ENCODE results near the gene XRCC6. TPM values are rescaled to one million over a fixed set of nuclear protein-coding genes. Genes with fewer than 3 reads are reported as not detected.

Gene XRCC6
- total and polyA plus RNA-seq, 2 of the 13 experiments (the other 11 are each of a cell fraction or from before 2014, with no cell fraction given), result 124 to 625 TPM

- TF ChIP-seq PBX3 (CRISPR knock-in tag; IDR thresholded peaks at IDR 0.05; ENCODE audit: borderline replicate concordance) (0 out of 2 replicates have a peak, but pooled peaks have one; percentile 65), REL (CRISPR knock-in tag; conservative IDR thresholded peaks at IDR 0.05) (0 out of 2 replicates have a peak, but pooled peaks have one; percentile 56), TFDP1 (CRISPR knock-in tag; IDR thresholded peaks at IDR 0.05; ENCODE audit: borderline replicate concordance) (peak; percentile 94), CEBPB (IDR thresholded peaks at IDR 0.05; ENCODE audit: borderline replicate concordance, low read depth, low read length) (no peak), HNF1B (CRISPR knock-in tag; IDR thresholded peaks at IDR 0.05) (0 out of 2 replicates have a peak, but pooled peaks have one; percentile 67), TFE3 (CRISPR knock-in tag; IDR thresholded peaks at IDR 0.05) (no peak), ZBTB8A (CRISPR knock-in tag; IDR thresholded peaks at IDR 0.05; ENCODE audit: borderline replicate concordance, low read depth) (no peak), ONECUT2 (CRISPR knock-in tag; IDR thresholded peaks at IDR 0.05) (no peak), ZSCAN22 (CRISPR knock-in tag; IDR thresholded peaks at IDR 0.05) (no peak; the same call in 1 of the 2 replicates), NBN (conservative IDR thresholded peaks at IDR 0.05) (no peak), GMEB2 (CRISPR knock-in tag; IDR thresholded peaks at IDR 0.05; ENCODE audit: low read depth) (peak; percentile 80), SRSF9 (IDR thresholded peaks at IDR 0.05; ENCODE audit: borderline replicate concordance, insufficient read depth, low read depth, low read length, poor library complexity, severe bottlenecking) (no peak), LCORL (IDR thresholded peaks at IDR 0.05) (no peak), LCORL (CRISPR knock-in tag; IDR thresholded peaks at IDR 0.05) (peak; percentile 83), FOXO4 (CRISPR knock-in tag; conservative IDR thresholded peaks at IDR 0.05) (0 out of 2 replicates have a peak, but pooled peaks have one; percentile 33), POLR2A (IDR thresholded peaks at IDR 0.05; ENCODE audit: insufficient read depth in 1 of 2, low read depth in 2 of 2, low read length in 2 of 2) (peak; percentile 87 to 90), ZNF354B (CRISPR knock-in tag; IDR thresholded peaks at IDR 0.05) (no peak), ARID3A (IDR thresholded peaks at IDR 0.05; ENCODE audit: low read depth, low read length) (no peak)
Measured at GRCh38 chr22:41688365-41689211, 67.5 kb downstream of the XRCC6 start, which contains the start of gene SNU13 (continued).
